ENCODE results near the gene TMEM94. TPM values are rescaled to one million over a fixed set of nuclear protein-coding genes. Genes with fewer than 3 reads are reported as not detected.

Gene TMEM94
- total and polyA plus RNA-seq, 8 donors: 16.6 to 466 (median 56.5) TPM

GRCh38 chr17:75507733-75508719 is 51.6 kb downstream of the TMEM94 start:
- Histone ChIP-seq H3K9me3 (no peaks in the 10 kb centered on the region), H3K27me3 (no peaks in the 10 kb centered on the region), H3K36me3 (peaks cover 21 to 58% (median 51%) of the 10 kb centered on the region in 4 donors), H3K4me3 (no peak overlapping the region), H3K27ac (peak overlapping the region in 4 of 5 donors; percentile 35 to 94 (median 62)), H3K4me1 (peaks cover 35 to 65% (median 52%) of the 10 kb centered on the region in 4 donors)
- intact Hi-C loops (cut with DNase I; ENCODE audit: low total_unique reads): loop anchor here (10.0 kb wide), 1 partner anchor 73 kb away; no protein-coding TSS in a partner anchor
- TF ChIP-seq POLR2AphosphoS5 (IDR thresholded peaks at IDR 0.05) (no peak), EP300 (IDR thresholded peaks at IDR 0.05) (no peak), CTCF (IDR thresholded peaks at IDR 0.05) (no peak), POLR2A (IDR thresholded peaks at IDR 0.05) (no peak)
- 67 to 80% (median 77%) methylated on average over 18 to 27 of the region's 27 CpGs for WGBS, 5 donors
- DNase-seq: no peak

- no peak overlapping the region for H3K4me3 ChIP-seq
- H3K9me3 ChIP-seq: no peaks in the 10 kb centered on the region
- TF ChIP-seq POLR2AphosphoS5 (IDR thresholded peaks at IDR 0.05): no peak
- no peak for TF ChIP-seq EP300 (IDR thresholded peaks at IDR 0.05)
- no peak for TF ChIP-seq CTCF (IDR thresholded peaks at IDR 0.05)
- TF ChIP-seq POLR2A (IDR thresholded peaks at IDR 0.05): no peak
- no peak for DNase-seq
- intact Hi-C loops (cut with DNase I; ENCODE audit: low total_unique reads): loop anchor here (10.0 kb wide), 1 partner anchor 74 kb away; no protein-coding TSS in a partner anchor
- peaks cover 17 to 52% (median 43%) of the 10 kb centered on the region in 4 donors for H3K36me3 ChIP-seq
- WGBS, 5 donors: 44 to 60% (median 49%) methylated on average over 5 of the region's 5 CpGs
- H3K27me3 ChIP-seq: no peaks in the 10 kb centered on the region
- peaks cover 44 to 74% (median 61%) of the 10 kb centered on the region in 4 donors for H3K4me1 ChIP-seq
- H3K27ac ChIP-seq: peak overlapping the region; percentile 19 to 94 (median 36)
These were observed 52.5 kb downstream of the TMEM94 start for GRCh38 chr17:75508931-75509361.

DNA sequence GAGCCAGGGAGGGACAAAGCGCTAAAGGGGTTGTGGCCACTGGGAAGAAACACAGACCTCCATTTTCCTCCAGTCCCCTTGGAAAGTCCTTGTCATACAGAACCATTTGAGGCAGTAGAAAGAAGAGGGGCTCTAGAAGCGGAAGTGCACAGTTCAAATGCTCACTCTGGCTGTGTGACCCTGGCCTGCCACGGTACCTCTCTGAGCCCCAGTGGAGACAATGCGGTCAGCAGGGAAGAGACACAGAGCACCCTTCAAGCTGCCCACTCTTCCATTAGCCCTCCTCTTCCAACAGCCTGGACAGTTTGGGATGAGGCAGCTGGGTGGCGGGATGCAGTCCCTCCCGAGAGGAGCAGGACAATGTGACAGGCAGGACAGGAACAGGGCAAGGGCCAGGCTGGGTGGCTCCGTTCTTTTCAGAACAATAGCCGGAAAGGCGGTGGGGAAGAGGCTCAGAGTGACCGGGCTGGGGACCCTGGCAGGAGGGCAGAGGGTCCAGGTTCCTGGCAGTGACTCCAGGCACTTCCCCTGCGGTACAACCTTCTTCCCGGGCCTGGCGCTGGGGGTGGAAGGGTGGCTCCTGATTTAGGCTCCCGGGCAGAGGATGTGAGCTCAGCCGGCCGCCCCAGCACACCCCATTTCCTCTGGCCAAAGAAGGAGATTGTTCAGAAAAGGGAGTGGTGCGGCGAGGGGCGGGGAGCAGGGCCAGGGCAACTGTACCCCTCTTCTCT is 53.3 kb downstream of the TMEM94 start:
- no peaks in the 10 kb centered on the region for H3K9me3 ChIP-seq
- H3K4me3 ChIP-seq: no peak overlapping the region
- peak overlapping the region; percentile 19 to 94 (median 89) for H3K27ac ChIP-seq
- intact Hi-C loops (cut with DNase I; ENCODE audit: low total_unique reads): loop anchor here (10.0 kb wide), 1 partner anchor 75 kb away; no protein-coding TSS in a partner anchor
- peaks cover 17 to 44% (median 36%) of the 10 kb centered on the region in 4 donors for H3K36me3 ChIP-seq
- no peak for DNase-seq
- TF ChIP-seq POLR2AphosphoS5 (IDR thresholded peaks at IDR 0.05) (peak in 2 of 3 donors; percentile 18 to 46), EP300 (IDR thresholded peaks at IDR 0.05) (peak; percentile 59), CTCF (IDR thresholded peaks at IDR 0.05) (no peak), POLR2A (IDR thresholded peaks at IDR 0.05) (no peak)
- no peaks in the 10 kb centered on the region for H3K27me3 ChIP-seq
- 67 to 87% (median 70%) methylated on average over 14 to 19 of the region's 19 CpGs for WGBS, 5 donors
- peaks cover 51 to 74% (median 62%) of the 10 kb centered on the region in 4 donors for H3K4me1 ChIP-seq

- no peak for DNase-seq
- Histone ChIP-seq H3K4me3 (peak overlapping the region in 3 of 4 donors; percentile 18 to 35 (median 20)), H3K9me3 (no peaks in the 10 kb centered on the region), H3K4me1 (peaks cover 53 to 84% (median 67%) of the 10 kb centered on the region in 4 donors), H3K36me3 (peaks cover 6 to 29% (median 21%) of the 10 kb centered on the region in 4 donors), H3K27me3 (peaks cover 0 to 9% (median 0%) of the 10 kb centered on the region in 3 donors), H3K27ac (peak overlapping the region; percentile 88 to 94 (median 90))
- 73 to 89% (median 78%) methylated on average over 4 of the region's 4 CpGs for WGBS, 5 donors
- TF ChIP-seq POLR2A (IDR thresholded peaks at IDR 0.05) (no peak), POLR2AphosphoS5 (IDR thresholded peaks at IDR 0.05) (no peak), CTCF (IDR thresholded peaks at IDR 0.05) (no peak), EP300 (IDR thresholded peaks at IDR 0.05) (no peak)
- intact Hi-C loops (cut with DNase I; ENCODE audit: low total_unique reads): no loop called here
These were observed 54.8 kb downstream of the TMEM94 start for GRCh38 chr17:75511270-75511609.
